GM06990 (cell line): ENCODE measurements around the gene IFT81.

Experiments used
- DNase-seq: peaks from one replicate; pipeline ENCODE4 v3.0.0-alpha.2; 2011; ENCODE audit not compliant: insufficient read length; ENCODE audit errors: extremely low read depth
- H3K27me3 ChIP-seq: replicated peaks from 2 replicates; pipeline ENCODE4 v1.6.0; 2011; ENCODE audit warnings: low read length; ENCODE audit not compliant: control insufficient read depth, insufficient read depth
- H3K36me3 ChIP-seq: 2 replicates; pipeline ENCODE4 v1.5.1; 2011; ENCODE audit warnings: low read length; ENCODE audit not compliant: control insufficient read depth, insufficient read depth
- H3K4me3 ChIP-seq: replicated peaks from 2 replicates; pipeline ENCODE4 v1.5.1; 2011; ENCODE audit warnings: low read depth, mild to moderate bottlenecking, control low read depth, low read length
- CTCF ChIP-seq: IDR thresholded peaks from 2 replicates; pipeline ENCODE4 v1.5.1; 2011; ENCODE audit warnings: low read length, control low read depth, mild to moderate bottlenecking, inconsistent platforms; ENCODE audit not compliant: insufficient read depth, poor library complexity, severe bottlenecking

The IFT81 gene

GRCh38 chr12:110180591-110181005 is 56.4 kb downstream of the IFT81 start:
- H3K27me3 ChIP-seq = no peaks in the 10 kb centered on the region
- no peak overlapping the region for H3K4me3 ChIP-seq
- no peak for DNase-seq
- no peaks in the 10 kb centered on the region; the same call in 1 of the 2 replicates for H3K36me3 ChIP-seq
- TF ChIP-seq CTCF = no peak

- Histone ChIP-seq H3K4me3 (no peak overlapping the region), H3K27me3 (no peaks in the 10 kb centered on the region), H3K36me3 (no peaks in the 10 kb centered on the region; the same call in none of the 2 replicates)
- TF ChIP-seq CTCF = no peak
- no peak for DNase-seq
Observed at GRCh38 chr12:110182281-110182680, 58.1 kb downstream of the IFT81 start.

- no peaks in the 10 kb centered on the region; the same call in none of the 2 replicates for H3K36me3 ChIP-seq
- TF ChIP-seq CTCF = no peak
- no peaks in the 10 kb centered on the region for H3K27me3 ChIP-seq
- no peak for DNase-seq
- no peak overlapping the region for H3K4me3 ChIP-seq
Observed at GRCh38 chr12:110183386-110183785, 59.2 kb downstream of the IFT81 start.

GRCh38 chr12:110185626-110186025 is 61.5 kb downstream of the IFT81 start:
- no peaks in the 10 kb centered on the region; the same call in none of the 2 replicates for H3K36me3 ChIP-seq
- no peak overlapping the region for H3K4me3 ChIP-seq
- DNase-seq = no peak
- H3K27me3 ChIP-seq = no peaks in the 10 kb centered on the region
- no peak for TF ChIP-seq CTCF

GRCh38 chr12:110186059-110186458 is 61.9 kb downstream of the IFT81 start:
- no peak for DNase-seq
- Histone ChIP-seq H3K36me3 (no peaks in the 10 kb centered on the region; the same call in none of the 2 replicates), H3K27me3 (no peaks in the 10 kb centered on the region), H3K4me3 (no peak overlapping the region)
- TF ChIP-seq CTCF = no peak

GRCh38 chr12:110193196-110193595 is 69.0 kb downstream of the IFT81 start:
- Histone ChIP-seq H3K27me3 (no peaks in the 10 kb centered on the region), H3K4me3 (no peak overlapping the region), H3K36me3 (no peaks in the 10 kb centered on the region)
- TF ChIP-seq CTCF = no peak
- no peak for DNase-seq
